Mesenchymal stem cell (in vitro differentiated cells and primary cell): Measurements from ENCODE around the gene YJEFN3.
A peak's percentile ranks its signal among the peaks of the same experiment; 100 is the strongest.

Source experiments
- DNase-seq: peaks from one replicate; pipeline ENCODE4 v3.0.0-alpha.2; 2013
- H2AFZ ChIP-seq: one replicate; pipeline ENCODE4 v1.6.1; 2013; ENCODE audit warnings: low read depth, mild to moderate bottlenecking, control low read depth, inconsistent platforms, low read length, moderate library complexity
- H2AK5ac ChIP-seq: 2 replicates; pipeline ENCODE4 v1.6.1; 2013; ENCODE audit warnings: low read length, moderate library complexity, mild to moderate bottlenecking, inconsistent platforms; ENCODE audit not compliant: severe bottlenecking
- H2BK120ac ChIP-seq: one replicate; pipeline ENCODE4 v1.6.1; 2013; ENCODE audit warnings: low read depth, mild to moderate bottlenecking, inconsistent platforms, low read length, moderate library complexity
- H2BK12ac ChIP-seq, 2 experiments: one replicate each; pipeline ENCODE4 v1.6.1; 2013; ENCODE audit warnings: inconsistent platforms in 2 of 2, low read length in 2 of 2, mild to moderate bottlenecking in 2 of 2, moderate library complexity in 2 of 2, control low read depth in 1 of 2
- H2BK15ac ChIP-seq: one replicate; pipeline ENCODE4 v1.6.1; 2013; ENCODE audit warnings: mild to moderate bottlenecking, low read depth, inconsistent platforms; ENCODE audit not compliant: poor library complexity, severe bottlenecking
- H2BK5ac ChIP-seq: 2 replicates; pipeline ENCODE4 v1.6.1; 2013; ENCODE audit warnings: low read depth, mild to moderate bottlenecking, low read length, control low read depth, inconsistent platforms; ENCODE audit not compliant: poor library complexity, severe bottlenecking
- H3K14ac ChIP-seq, 2 experiments: one replicate each; pipeline ENCODE4 v1.6.1; 2013; ENCODE audit warnings: inconsistent platforms in 2 of 2, low read length in 2 of 2, control low read depth in 1 of 2, mild to moderate bottlenecking in 1 of 2, moderate library complexity in 1 of 2
- H3K18ac ChIP-seq, 2 experiments: one replicate each; pipeline ENCODE4 v1.6.1; 2013; ENCODE audit warnings: inconsistent platforms in 2 of 2, low read length in 2 of 2, control low read depth in 1 of 2, low read depth in 1 of 2, mild to moderate bottlenecking in 1 of 2
- H3K23ac ChIP-seq, 2 experiments: one replicate each; pipeline ENCODE4 v1.6.1; 2013; ENCODE audit warnings: inconsistent platforms in 2 of 2, low read length in 2 of 2, mild to moderate bottlenecking in 2 of 2, moderate library complexity in 2 of 2, control low read depth in 1 of 2
- H3K27ac ChIP-seq: 2 replicates; pipeline ENCODE4 v1.5.1; 2013; ENCODE audit warnings: mild to moderate bottlenecking, moderate library complexity, low read length, control low read depth, inconsistent platforms; ENCODE audit not compliant: poor library complexity, severe bottlenecking
- H3K27me3 ChIP-seq, 2 experiments: 2 replicates each; pipeline versions ENCODE4 v1.6.1 to v1.7.0; 2013; ENCODE audit warnings: low read length in 2 of 2, mild to moderate bottlenecking in 2 of 2, moderate library complexity in 2 of 2, control low read depth in 1 of 2, inconsistent platforms in 1 of 2; ENCODE audit not compliant: control insufficient read depth in 1 of 2, insufficient read depth in 1 of 2
- H3K36me3 ChIP-seq, 2 experiments: 2 replicates each; pipeline versions ENCODE4 v1.6.1 to v1.7.0; 2013; ENCODE audit warnings: low read length in 2 of 2, control low read depth in 1 of 2, inconsistent platforms in 1 of 2, low read depth in 1 of 2, mild to moderate bottlenecking in 1 of 2; ENCODE audit not compliant: insufficient read depth in 2 of 2, control insufficient read depth in 1 of 2
- H3K4ac ChIP-seq, 2 experiments: one replicate each; pipeline ENCODE4 v1.6.1; 2013; ENCODE audit warnings: inconsistent platforms in 2 of 2, low read length in 2 of 2, mild to moderate bottlenecking in 2 of 2, moderate library complexity in 2 of 2, control low read depth in 1 of 2, low read depth in 1 of 2
- H3K4me1 ChIP-seq: 2 replicates; pipeline ENCODE4 v1.6.1; 2013; ENCODE audit warnings: low read depth, low read length, control low read depth; ENCODE audit not compliant: control insufficient read depth, insufficient read depth
- H3K4me2 ChIP-seq: 2 replicates; pipeline ENCODE4 v1.6.1; 2013; ENCODE audit warnings: low read length, mild to moderate bottlenecking, inconsistent platforms; ENCODE audit not compliant: poor library complexity, severe bottlenecking
- H3K4me3 ChIP-seq, 2 experiments: 2 replicates each; pipeline versions ENCODE4 v1.5.1 to v1.7.0; 2013; ENCODE audit warnings: low read length in 2 of 2, mild to moderate bottlenecking in 2 of 2, control low read depth in 1 of 2, low read depth in 1 of 2; ENCODE audit not compliant: insufficient read depth in 1 of 2
- H3K79me1 ChIP-seq: replicated peaks from 2 replicates; pipeline ENCODE4 v1.6.1; 2013; ENCODE audit warnings: mild to moderate bottlenecking, control low read depth, low read length, inconsistent platforms; ENCODE audit not compliant: poor library complexity, severe bottlenecking
- H3K9ac ChIP-seq: 2 replicates; pipeline ENCODE4 v1.7.0; 2013; ENCODE audit warnings: mild to moderate bottlenecking, low read length, moderate library complexity
- H3K9me3 ChIP-seq: 2 replicates; pipeline ENCODE4 v1.7.0; 2013; ENCODE audit warnings: mild to moderate bottlenecking, low read length; ENCODE audit not compliant: control insufficient read depth
- H4K8ac ChIP-seq: one replicate; pipeline ENCODE4 v1.6.1; 2013; ENCODE audit warnings: inconsistent platforms, mild to moderate bottlenecking, low read length, moderate library complexity
- H4K91ac ChIP-seq: one replicate; pipeline ENCODE4 v1.6.1; 2013; ENCODE audit warnings: mild to moderate bottlenecking, low read length, inconsistent platforms
- WGBS: methylation state at CpG from one replicate; pipeline ENCODE4 v1.1.7; 2013; ENCODE audit warnings: mixed read lengths; 5-methylcytosine and 5-hydroxymethylcytosine counted together

The YJEFN3 gene

GRCh38 chr19:19485161-19485997 lies 43.3 kb upstream of the YJEFN3 start:
- no peak overlapping the region for H3K4me3 ChIP-seq
- peak overlapping the region; percentile 77 for H4K8ac ChIP-seq
- DNase-seq: peak; percentile 77
- no peaks in the 10 kb centered on the region for H3K9me3 ChIP-seq
- WGBS: 54% methylated on average over 15 of the region's 15 CpGs
- peak overlapping the region in 1 of 2 experiments; percentile 66 for H3K14ac ChIP-seq
- H2BK120ac ChIP-seq: peak overlapping the region; percentile 34
- no peak overlapping the region for H3K9ac ChIP-seq
- peak overlapping the region; percentile 10 to 76 for H3K4ac ChIP-seq
- peak overlapping the region; percentile 55 for H3K27ac ChIP-seq
- H3K4me1 ChIP-seq: peaks cover 60% of the 10 kb centered on the region
- H3K79me1 ChIP-seq: peaks cover 50% of the 10 kb centered on the region
- H2BK15ac ChIP-seq: peak overlapping the region; percentile 44
- H3K23ac ChIP-seq: no peak overlapping the region
- no peak overlapping the region for H3K4me2 ChIP-seq
- peak overlapping the region; percentile 58 to 63 for H3K18ac ChIP-seq
- peak overlapping the region; percentile 70 for H2AK5ac ChIP-seq
- H2BK5ac ChIP-seq: no peak overlapping the region
- peak overlapping the region in 1 of 2 experiments; percentile 61 for H2BK12ac ChIP-seq
- H3K27me3 ChIP-seq: no peaks in the 10 kb centered on the region
- peak overlapping the region; percentile 18 for H4K91ac ChIP-seq
- peaks cover 11 to 42% of the 10 kb centered on the region in 2 experiments for H3K36me3 ChIP-seq
- H2AFZ ChIP-seq: no peak overlapping the region

- Histone ChIP-seq H2BK120ac (no peak overlapping the region), H3K14ac (peak overlapping the region in 1 of 2 experiments; percentile 66), H3K4ac (peak overlapping the region; percentile 59 to 76), H4K91ac (peak overlapping the region; percentile 15), H3K9me3 (no peaks in the 10 kb centered on the region), H3K79me1 (peaks cover 44% of the 10 kb centered on the region), H3K9ac (no peak overlapping the region), H3K4me3 (no peak overlapping the region), H3K36me3 (peaks cover 9 to 39% of the 10 kb centered on the region in 2 experiments), H2AFZ (no peak overlapping the region), H2BK12ac (peak overlapping the region in 1 of 2 experiments; percentile 61), H2AK5ac (peak overlapping the region; percentile 70), H3K18ac (peak overlapping the region in 1 of 2 experiments; percentile 63), H2BK5ac (no peak overlapping the region), H3K27me3 (no peaks in the 10 kb centered on the region), H3K4me1 (peaks cover 60% of the 10 kb centered on the region), H3K23ac (no peak overlapping the region), H3K27ac (peak overlapping the region; percentile 55), H4K8ac (peak overlapping the region; percentile 16), H2BK15ac (no peak overlapping the region), H3K4me2 (no peak overlapping the region)
- no peak for DNase-seq
- WGBS: over 99% methylated on average over 5 of the region's 5 CpGs
Measured at GRCh38 chr19:19485998-19486290, 42.8 kb upstream of the YJEFN3 start.

GRCh38 chr19:19486343-19487076 lies 42.2 kb upstream of the YJEFN3 start:
- H3K79me1 ChIP-seq: peaks cover 39% of the 10 kb centered on the region
- peak overlapping the region; percentile 65 for H4K91ac ChIP-seq
- peak overlapping the region in 1 of 2 experiments; percentile 41 for H3K18ac ChIP-seq
- H3K14ac ChIP-seq: no peak overlapping the region
- H2BK12ac ChIP-seq: peak overlapping the region in 1 of 2 experiments; percentile 49
- peak overlapping the region in 1 of 2 experiments; percentile 59 for H3K4ac ChIP-seq
- peaks cover 9 to 38% of the 10 kb centered on the region in 2 experiments for H3K36me3 ChIP-seq
- H3K4me2 ChIP-seq: no peak overlapping the region
- DNase-seq: no peak
- H2BK15ac ChIP-seq: no peak overlapping the region
- H2BK5ac ChIP-seq: no peak overlapping the region
- H3K9me3 ChIP-seq: no peaks in the 10 kb centered on the region
- no peak overlapping the region for H2AFZ ChIP-seq
- 93% methylated on average over 15 of the region's 15 CpGs for WGBS
- peak overlapping the region; percentile 71 for H4K8ac ChIP-seq
- no peak overlapping the region for H3K27ac ChIP-seq
- H3K4me1 ChIP-seq: peaks cover 60% of the 10 kb centered on the region
- H2BK120ac ChIP-seq: no peak overlapping the region
- H3K27me3 ChIP-seq: no peaks in the 10 kb centered on the region
- no peak overlapping the region for H3K4me3 ChIP-seq
- H3K9ac ChIP-seq: no peak overlapping the region
- H2AK5ac ChIP-seq: peak overlapping the region; percentile 70
- no peak overlapping the region for H3K23ac ChIP-seq
